ENCODE results near the gene RNASE9.

GRCh38 chr14:20610002-20610765, 49.3 kb upstream of the RNASE9 start:
- TF ChIP-seq, protein P1, sequence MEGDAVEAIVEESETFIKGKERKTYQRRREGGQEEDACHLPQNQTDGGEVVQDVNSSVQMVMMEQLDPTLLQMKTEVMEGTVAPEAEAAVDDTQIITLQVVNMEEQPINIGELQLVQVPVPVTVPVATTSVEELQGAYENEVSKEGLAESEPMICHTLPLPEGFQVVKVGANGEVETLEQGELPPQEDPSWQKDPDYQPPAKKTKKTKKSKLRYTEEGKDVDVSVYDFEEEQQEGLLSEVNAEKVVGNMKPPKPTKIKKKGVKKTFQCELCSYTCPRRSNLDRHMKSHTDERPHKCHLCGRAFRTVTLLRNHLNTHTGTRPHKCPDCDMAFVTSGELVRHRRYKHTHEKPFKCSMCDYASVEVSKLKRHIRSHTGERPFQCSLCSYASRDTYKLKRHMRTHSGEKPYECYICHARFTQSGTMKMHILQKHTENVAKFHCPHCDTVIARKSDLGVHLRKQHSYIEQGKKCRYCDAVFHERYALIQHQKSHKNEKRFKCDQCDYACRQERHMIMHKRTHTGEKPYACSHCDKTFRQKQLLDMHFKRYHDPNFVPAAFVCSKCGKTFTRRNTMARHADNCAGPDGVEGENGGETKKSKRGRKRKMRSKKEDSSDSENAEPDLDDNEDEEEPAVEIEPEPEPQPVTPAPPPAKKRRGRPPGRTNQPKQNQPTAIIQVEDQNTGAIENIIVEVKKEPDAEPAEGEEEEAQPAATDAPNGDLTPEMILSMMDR (IDR thresholded peaks at IDR 0.05; ENCODE audit: low read depth, low read length) = no peak
- no peak for TF ChIP-seq POLR2A (IDR thresholded peaks at IDR 0.05; ENCODE audit: extremely low read depth, insufficient read length)

Measured in NB4 (cell line).